HG03135 (cell line): ENCODE data around the gene TMEM213.

Experiments
- ATAC-seq: cut with Tn5 transposase; IDR thresholded peaks from one replicate; pipeline ENCODE4 v1.9.1; 2021; ENCODE audit warnings: mild to moderate bottlenecking, moderate library complexity; ENCODE audit not compliant: unreplicated experiment

Gene TMEM213, protein sequence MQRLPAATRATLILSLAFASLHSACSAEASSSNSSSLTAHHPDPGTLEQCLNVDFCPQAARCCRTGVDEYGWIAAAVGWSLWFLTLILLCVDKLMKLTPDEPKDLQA

DNA sequence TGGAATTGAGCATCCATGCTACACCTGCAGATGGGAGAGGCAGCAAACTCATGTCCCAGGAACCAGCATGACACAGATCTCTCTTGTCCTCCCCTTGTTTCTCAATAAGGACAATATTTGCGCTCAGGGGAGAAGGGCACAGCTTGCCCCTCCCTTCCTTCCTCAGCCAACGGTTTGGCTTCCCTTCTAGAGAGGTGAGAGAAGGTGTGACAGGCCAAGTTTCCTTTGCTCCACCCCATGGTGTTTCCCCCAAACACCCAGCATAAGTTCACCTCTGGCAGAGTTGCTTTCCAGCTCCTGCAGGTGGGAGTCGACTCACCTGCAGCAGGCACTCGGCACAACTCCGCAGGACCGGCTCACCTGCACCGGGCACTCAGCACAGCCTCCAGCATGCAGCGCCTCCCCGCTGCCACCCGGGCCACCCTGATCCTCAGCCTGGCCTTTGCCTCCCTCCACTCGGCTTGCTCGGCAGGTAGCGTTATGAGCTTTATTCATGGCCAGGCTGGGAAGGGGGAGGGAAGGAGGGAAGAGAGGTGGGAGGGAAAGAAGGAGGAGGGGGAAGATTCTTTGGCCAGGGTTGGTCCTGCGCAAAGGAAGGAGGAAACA is at the start of gene TMEM213, which contains the start of gene ATP6V0A4:
TSS of gene TMEM213 (plus strand) at position 280 of the 606 bp plus-strand sequence. CDS start at position 391, 111 bp downstream.
TSS of gene ATP6V0A4 (minus strand) at position 482 of the 606 bp plus-strand sequence. CDS start 26,949 bp downstream, outside the sequence.
- ATAC-seq, result no peak

DNA sequence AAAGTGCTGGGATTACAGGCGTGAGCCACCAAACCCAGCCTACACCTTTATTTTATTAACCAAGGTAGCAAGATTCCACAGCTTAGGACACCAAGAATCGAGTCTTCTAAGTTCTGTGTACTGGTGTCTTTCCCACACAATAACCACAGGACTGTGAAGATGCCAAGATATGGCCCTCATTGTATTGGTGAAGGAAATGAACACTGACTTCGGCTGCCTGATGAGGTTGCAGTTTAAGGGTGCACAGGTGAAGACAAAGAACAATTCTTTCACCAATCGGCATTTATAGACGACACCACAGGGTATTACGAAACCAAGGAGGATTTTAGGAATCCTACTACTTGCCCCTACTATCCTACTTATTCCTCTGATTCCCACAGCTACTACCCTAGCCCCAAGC is 49.1 kb upstream of the TMEM213 start:
- ATAC-seq, result no peak

DNA sequence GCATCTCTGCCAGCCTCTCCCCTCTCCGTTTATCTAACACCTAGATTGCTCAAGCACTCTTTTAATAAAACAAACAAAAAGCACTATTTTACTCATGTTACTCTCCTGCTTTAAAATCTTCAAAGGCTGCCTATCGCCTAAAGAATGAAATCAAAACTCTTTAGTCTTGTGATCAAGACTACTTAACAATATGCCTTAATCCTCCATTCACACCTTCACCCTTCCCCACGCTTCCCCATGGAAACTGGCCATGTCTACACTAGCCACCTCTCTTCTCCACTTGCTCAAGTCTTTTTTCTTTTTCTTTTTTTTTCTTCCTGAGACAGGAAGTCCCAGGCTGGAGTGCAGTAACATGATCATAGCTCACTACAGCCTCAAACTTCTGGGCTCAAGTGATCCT is 47.8 kb upstream of the TMEM213 start:
- ATAC-seq, result no peak

DNA sequence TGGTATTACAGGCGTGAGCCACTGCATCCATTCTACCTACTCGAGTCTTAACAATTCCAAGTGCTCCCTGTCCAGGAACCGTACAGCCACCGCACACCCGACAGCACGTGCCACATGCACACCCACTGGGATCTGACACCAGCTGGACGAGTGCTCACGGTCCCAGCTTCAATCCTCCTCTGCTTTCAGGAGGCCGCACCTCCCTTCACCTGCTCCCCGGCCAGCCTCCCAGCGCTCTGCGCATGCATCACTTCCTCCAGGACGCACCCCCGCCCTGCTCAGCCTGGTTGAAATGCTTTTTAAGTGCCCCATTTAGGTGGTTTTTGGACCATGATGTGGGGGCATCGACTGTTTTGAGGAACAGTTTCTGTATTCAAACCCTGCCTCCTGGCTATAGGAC is 47.3 kb upstream of the TMEM213 start:
- no peak for ATAC-seq

DNA sequence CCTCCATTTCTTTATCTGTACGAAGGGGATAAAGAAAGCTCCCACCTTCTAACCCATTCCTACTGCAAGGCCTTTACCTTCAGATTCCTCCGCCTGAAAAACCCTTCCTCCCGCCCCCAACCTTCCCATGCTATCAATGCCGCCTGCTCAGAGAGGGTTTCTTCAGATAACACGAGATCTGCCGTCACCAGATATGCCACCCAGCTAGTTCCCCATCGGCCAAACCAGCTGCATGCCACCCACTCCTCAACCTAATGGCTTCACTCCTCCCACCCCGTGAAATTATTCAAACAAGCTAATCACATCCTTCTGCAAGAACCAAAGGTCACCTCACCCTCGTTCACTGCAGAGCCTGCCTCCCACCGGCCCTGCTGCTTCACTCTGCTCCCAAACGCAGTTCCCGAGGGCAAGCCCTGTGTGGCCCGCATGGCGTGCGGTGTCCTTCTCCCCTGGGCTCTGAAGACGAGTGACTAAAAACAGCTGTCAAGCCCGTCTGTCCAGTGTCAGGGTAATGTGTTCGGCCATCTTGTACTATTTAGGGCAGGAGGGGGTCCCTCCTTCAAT is 46.8 kb upstream of the TMEM213 start:
- ATAC-seq, result no peak

DNA sequence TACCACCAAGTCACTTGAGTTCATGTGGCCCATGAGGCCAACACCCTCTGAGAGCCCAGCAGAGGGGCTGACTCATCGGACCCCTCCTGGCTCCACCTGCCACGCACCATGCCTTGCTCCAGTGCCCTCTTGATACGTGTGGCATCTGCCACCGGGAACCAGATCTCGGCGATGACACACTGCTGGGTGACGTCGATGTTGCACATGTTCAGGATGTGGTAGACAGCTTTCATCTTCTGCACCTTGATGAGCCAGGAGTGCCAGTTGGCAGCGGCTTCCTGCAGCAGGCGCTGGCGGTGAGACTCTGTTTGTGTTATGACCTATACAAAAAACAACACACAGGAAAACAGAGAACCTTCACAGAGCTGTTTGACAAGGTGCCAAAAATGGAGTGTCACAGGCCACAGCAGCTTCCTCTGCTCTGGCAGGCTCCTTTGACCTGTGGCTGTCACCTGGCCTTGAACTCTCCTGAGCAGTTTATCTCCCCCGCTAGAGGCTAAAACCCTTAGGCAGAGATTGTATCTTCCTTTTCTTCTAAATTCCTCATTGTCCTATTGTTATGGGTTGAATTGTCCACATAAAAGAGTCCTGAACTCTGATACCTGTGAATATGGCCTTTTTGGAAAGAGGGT is 45.2 kb upstream of the TMEM213 start:
- peak; percentile 80 for ATAC-seq

DNA sequence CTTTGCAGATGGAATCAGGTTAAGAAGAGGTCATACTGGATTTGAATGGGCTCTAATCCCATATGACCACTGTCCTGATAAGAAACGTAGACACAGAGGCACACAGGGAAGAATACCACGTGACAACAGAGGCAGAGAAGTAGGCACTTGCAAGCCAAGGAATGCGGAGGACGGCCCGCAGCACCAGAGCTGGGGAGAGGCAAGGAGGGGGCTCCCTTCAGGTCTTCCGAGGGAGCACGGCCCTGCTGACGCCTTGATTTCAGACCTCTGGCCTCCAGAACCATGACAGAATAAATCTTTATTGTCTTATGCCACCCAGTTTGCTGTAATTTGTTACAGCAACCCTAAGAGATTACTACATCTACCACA is 44.7 kb upstream of the TMEM213 start:
- ATAC-seq, result no peak

DNA sequence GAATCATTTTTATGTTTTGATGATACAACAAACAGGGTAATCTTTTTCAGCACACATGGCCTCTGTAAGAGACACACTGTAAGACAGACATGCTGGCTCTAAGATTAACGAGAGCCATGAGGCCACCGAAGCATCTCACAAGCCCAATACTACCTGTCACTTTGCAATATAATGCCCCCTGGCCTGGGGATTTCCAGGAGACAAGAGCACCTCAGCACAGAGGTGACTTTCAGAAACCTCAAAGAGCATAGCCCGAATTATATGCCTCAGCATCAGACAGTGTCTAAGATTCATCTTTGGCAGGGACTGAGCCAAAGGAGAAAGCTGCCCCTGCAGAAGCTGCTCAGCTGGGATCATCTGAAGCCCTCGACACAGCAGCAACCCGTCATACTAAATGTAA is 44.2 kb upstream of the TMEM213 start:
- no peak for ATAC-seq

DNA sequence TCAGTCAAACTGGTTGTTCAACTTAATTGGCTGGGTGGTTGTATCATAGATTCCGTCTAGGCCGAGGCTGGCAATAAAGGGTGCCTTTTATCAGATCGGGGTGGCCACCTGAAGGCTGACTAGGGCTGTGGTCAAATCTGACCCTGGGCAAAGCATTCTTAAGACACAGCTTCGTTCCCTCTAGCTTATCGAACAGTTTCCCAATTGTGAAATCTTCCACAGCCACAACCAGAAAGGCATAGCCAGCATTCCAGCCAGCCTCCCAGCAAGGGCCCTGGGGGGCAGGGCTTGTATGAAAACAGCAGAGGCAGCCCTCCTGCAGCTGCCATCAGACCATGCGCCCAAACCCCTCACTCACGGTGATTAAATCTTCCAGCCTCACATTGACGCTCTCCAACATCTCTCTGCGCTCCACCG is 42.5 kb upstream of the TMEM213 start:
- ATAC-seq, result no peak

DNA sequence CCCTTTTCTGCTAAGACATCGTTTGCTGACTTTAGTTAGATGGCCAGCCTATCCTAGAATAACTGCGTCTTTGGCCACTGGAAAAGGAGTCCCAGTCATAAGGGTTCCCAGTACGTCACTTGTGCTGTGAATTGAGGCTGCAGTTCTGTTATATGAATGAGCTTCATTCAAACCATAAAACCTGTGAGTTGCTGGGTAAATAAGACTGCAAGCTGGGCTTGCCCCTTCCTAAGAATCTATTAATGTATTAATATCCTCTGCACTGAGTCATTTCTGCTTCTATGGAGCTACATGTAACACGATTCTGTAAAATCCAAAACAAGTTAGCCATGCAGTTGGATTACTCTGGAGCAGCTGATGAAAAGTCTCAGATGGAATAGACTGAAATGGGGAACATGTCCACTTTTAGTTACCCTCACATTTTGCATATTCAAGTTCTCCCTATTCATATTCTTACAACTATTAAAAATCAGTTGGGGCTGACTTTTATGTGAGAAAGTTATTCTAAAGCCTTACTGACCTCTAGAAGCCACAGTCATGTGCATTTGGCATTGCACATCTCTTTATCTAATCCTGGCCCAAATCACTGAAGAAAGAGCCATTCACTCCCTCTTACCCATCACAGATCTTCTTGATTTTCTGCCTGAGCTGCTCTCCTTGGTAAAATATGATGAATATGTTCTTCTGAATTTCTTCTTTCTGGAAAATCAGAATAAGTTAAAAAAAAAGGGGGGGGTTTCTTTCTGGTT is 41.8 kb upstream of the TMEM213 start:
- no peak for ATAC-seq

DNA sequence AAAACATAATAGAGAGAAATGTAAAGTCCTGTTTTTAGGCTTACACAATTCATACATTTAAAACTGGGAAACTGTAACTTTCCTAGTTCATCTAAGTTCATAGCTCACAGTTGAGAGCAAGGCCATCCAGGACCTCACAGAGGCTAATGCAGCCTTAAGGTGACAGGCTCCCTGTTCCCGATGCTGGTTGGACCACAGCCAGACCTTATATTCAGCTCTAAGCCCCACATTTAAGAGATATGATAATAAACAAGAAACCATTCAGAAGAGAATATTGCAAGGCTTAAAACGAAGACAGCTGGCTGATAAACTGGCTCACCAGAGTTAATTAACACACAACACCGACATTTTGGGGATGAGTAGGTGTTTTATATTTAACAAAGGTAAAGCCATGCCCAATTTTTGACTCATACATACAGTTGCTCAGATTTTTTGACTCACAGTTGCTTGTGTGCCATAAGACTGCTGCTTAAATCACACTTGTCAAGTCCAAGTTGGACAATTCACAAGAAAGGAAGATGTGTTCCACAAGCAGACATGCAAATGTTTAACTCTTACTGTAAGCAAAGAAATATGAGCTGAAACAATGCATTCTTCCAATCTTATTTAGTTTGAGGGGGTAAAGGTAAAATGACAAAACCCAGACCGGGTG is 41.1 kb upstream of the TMEM213 start:
- no peak for ATAC-seq

DNA sequence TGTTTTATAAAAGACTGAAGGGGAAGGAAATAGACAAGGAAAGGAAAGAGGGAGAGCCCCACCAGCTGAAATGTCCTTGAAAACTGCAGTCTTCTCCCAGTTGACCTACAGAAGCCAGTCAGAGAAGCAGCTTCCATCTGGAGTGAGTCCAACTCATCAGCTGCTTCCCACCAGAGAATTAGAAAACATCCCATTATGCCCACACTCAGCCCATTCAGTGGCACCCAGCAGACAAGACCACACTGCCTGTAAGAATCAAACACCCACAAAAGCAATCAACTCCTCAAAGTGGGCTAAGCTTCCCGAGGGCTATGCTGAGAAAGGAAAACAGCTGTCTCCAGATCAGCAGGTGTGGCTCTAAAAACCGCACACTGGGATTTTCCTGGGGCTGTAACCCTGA is 29.6 kb upstream of the TMEM213 start:
- ATAC-seq, result no peak

DNA sequence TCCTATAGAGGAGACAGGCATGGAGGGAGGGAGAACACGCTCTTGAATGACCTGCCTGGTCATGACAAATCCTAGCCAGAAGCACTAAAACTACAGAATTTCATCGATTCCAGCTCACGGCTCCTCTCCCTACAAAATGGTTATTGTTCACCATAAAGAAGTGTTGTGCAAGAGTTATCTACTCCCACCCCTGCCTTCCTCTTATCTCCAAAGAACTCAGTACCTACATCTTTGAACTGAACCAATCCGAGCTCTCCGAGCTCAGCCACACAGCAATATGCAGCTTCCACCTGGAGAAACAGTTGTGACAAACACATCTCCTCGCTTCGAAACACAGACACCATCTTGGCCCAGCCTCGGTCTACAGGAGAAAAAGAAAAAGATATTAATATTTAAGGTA is 26.9 kb upstream of the TMEM213 start:
- ATAC-seq, result no peak

DNA sequence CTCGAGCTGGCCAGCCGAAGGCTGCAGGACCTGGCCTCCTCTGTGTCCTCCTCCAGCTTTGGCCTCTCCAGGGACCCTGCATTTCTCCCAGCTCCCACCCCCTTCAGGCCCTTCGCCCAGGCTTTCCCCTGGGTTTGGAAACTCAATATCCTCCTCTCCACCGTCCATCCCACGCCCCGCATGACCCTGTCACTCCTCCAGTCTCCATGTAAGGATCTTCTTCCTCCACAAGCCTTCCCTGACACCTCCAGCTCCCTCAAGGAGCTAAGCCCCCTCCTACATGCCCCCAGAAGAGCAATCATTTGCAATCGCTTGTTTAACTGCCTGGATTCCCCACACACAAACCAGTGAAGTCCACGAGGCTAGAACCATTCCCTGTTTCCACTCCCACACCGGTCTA is 24.6 kb upstream of the TMEM213 start:
- no peak for ATAC-seq

DNA sequence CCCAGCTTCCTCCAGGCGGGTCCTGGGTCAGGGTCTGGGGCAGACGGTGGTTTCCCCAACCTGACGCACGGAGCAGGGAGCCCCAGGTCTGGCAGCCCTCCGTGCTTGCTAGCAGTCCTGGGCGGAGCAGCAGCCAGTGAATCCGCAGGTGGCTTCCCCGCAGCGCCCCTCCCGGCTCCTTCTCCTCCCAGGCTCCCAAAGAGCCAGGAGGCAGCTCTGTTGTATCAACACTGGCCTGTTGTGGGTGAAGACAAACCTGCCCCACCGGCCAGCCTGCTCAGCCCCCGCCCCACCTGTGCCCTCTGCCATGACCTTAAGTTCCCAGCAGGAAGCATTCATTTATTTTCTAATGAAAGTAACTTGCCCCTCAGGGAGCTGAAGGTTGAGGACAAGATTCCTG is 24.0 kb upstream of the TMEM213 start:
- no peak for ATAC-seq

DNA sequence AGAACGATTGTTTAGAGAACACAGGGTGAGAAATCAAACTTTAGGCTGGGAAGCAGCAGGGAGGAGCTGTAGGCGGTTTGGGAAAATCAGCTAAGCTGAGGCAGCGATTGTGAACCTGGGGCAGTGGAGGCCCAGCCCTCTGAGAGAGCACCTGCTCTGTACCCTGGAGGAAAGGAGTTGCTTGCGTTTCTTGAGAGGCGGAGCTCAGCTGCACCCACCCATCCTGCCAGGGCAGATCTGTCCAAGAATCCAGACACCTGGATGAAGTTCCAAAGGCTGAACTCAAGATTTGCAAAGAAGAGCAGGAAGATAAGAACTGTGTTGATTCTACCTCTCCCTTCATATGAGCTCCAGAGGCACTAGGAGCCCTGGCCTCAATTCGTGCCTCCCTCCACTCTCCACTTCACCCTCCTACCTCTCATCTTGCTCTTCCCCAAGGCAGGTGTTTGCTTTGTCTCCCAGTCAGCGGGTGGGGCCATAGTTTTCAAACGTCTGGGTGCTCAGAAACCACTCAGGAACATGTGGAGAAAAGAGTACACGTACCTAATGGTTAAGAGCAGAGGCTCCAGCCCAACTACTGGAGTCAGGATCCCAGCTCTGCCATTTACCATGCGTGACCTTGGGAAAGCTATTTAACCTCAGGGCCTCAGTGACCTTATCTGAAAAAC is 21.5 kb upstream of the TMEM213 start:
- no peak for ATAC-seq

DNA sequence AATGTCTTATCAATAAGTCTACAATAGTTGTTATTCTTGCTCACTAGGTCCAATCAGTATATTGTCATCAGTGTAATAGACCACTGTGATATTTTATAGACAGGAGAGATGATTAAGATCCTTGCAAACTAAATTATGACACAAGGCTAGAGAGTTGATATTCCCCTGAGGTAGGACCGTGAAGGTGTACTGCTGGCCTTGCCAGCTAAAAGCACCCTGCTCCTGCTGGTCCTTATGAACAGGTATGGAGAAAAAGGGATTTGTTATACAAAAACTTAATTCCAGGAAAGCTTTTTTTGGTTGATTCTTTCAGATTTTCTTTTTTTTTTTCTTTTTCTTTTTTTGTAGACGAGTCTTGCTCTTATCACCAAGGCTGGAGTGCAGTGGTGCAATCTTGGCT is 16.8 kb upstream of the TMEM213 start:
- ATAC-seq, result no peak

DNA sequence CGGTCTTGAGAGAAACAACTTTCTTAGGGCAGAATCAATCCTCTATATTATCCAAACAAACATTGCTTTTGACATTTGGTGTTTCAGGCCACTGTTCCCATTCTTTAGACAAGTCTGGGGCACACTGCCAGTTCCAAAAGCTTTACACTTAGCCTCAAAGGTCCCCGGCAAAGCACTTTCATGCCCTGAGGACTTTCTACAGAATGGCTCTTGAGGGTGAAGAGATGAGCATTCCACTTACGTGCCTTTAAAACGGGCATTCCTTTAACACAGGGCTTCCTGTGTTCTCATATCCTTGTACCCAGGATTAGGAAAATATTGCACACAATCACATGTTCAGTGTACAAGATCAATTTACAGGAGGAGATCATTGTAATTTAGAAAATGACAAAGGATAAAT is 13.1 kb upstream of the TMEM213 start:
- no peak for ATAC-seq

DNA sequence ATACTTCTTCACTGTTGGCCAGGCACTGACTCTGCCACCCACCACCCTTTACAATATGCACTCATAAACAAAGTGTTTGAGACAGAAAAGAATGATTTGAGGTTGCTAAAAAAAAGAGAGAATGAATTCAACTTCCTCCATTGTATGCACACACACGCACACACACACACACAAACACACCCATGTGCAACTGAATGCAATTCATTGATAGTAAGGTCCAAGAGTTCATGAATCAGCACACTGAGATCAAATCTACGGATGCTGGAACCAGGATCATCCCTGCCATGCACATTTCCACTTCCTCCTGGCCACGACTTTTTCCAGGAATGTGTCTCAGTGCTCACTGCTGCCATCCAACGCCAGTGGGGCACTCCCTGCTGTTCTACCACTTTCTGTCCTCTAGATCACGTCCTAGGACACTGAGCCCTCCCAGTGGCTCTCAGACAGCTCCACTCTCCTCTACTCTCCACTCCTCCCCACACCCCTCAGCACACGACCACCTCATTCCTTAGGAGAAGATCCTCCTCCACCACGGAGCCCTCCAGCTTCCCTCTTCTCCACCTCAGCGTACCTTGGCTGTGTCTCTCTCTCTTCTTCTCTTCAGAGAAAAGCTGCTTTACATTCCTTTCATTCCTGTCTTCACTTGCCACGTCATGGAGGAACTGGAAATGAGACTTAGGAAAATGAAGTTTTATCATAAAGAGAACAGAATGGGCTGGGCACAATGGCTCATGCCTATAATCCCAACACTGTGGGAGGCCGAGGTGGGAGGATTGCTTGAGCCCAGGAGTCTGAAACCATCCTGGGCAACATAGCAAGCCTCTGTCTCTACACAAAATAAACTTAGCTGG is 12.0 kb upstream of the TMEM213 start:
- ATAC-seq, result no peak
